ENCODE measurements around the gene ROS1.

GRCh38 chr6:117469356-117469755, 43.6 kb upstream of the ROS1 start:
- TF ChIP-seq SUZ12 (IDR thresholded peaks at IDR 0.05; ENCODE audit: extremely low read depth, insufficient read depth, insufficient read length) = no peak
- no peak for TF ChIP-seq YY1 (IDR thresholded peaks at IDR 0.05; ENCODE audit: insufficient read depth, insufficient read length)
- TF ChIP-seq ZNF274 (IDR thresholded peaks at IDR 0.05; ENCODE audit: low read depth, low read length) = no peak

Measured in NT2/D1 (cell line).